Measurements from ENCODE around the gene KDELR3.

- TF ChIP-seq CTCF (IDR thresholded peaks at IDR 0.05 in 8 of 11, conservative IDR thresholded peaks at IDR 0.05 in 3 of 11) (no peak), POLR2AphosphoS5 (IDR thresholded peaks at IDR 0.05) (no peak)
Measured at GRCh38 chr22:38423512-38424503, 44.1 kb upstream of the KDELR3 start.

Measured in spleen (tissue), 7 donors.